HG03469 (cell line): ENCODE measurements around the gene SLC44A1.

Experiments
- ATAC-seq: cut with Tn5 transposase; IDR thresholded peaks from one replicate; pipeline ENCODE4 v1.9.1; 2021; ENCODE audit warnings: mild to moderate bottlenecking, moderate library complexity, moderate number of reproducible peaks; ENCODE audit not compliant: unreplicated experiment

SLC44A1 gene

DNA sequence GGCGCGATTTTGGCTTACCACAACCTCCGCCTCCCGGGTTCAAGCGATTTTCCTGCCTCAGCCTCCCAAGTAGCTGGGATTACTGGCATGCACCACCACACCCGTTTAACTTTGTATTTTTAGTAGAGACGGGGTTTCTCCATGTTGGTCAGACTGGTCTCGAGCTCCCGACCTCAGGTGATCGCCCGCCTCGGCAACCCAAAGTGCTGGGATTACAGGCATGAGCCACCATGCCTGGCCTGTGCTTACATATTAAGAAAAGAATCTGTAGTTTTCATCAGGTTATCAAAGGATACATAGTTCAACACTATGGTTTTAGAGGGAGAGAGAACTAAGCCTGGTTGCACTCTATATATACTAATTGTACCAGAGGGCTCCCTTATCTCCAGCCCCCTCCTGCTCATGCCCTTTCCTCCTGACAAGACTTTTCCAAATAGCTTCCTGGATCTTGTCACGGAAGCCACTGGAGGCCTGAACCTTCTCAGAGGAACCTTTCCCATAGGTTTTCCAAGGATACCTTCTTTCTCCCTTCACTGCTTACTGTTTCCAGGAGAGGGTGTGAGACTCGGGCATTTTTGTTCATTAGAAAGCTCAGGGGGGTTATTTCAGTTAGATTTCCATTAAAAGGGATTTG lies 53.1 kb downstream of the SLC44A1 start:
- ATAC-seq, result no peak

DNA sequence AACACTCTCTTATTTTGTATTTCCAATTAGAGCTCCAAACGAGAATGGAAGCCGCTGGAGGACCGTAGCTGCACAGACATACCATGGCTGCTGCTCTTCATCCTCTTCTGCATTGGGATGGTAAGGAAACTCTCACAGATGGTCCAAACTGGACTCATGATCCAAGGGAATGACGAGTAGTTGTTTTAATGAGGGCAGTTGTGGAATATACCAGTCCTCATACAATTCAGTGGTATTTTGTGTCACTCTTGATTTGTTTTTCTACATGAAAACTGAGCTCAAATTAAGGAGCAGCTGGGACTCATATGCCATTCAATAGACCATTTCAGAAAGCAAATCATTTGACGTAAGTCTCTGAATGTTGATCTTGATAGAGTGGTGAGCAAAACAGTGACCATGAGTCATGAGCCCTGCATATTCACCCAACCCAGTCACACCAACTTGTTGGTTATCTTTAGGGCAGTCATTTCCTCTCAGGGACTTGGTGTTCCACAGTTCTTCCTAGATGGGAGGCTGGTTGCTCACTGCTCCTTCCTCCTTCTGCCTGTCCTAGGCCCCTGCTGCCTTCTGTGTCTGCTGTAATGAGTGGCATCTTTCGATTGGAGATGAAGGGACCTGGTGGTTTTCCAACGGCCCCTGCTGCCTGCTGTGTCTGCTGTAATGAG lies 54.9 kb downstream of the SLC44A1 start:
- ATAC-seq, result no peak

- no peak for ATAC-seq
Observed at GRCh38 chr9:105302728-105303127, 58.3 kb downstream of the SLC44A1 start.

DNA sequence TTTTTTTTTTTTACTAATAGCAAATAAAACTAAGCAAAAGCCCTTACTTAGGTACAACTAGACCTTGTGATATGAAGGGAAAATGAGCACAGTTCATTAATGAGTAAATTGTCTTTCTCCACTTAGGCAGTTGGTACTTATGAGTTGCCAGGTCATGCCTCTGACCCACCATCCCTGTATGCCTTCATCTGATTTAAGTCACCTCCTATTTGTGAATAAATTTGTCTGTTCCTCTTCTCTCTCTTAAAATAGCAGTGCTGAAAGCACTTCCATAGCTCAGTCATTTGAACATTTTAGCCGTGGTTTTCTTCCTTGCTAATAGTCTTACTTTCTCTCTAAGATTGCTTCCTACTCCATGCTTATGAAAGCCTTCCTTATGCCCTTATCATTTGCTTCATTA lies 61.4 kb downstream of the SLC44A1 start:
- ATAC-seq, result no peak

- ATAC-seq, result no peak
Observed at GRCh38 chr9:105306351-105307140, 62.1 kb downstream of the SLC44A1 start.

DNA sequence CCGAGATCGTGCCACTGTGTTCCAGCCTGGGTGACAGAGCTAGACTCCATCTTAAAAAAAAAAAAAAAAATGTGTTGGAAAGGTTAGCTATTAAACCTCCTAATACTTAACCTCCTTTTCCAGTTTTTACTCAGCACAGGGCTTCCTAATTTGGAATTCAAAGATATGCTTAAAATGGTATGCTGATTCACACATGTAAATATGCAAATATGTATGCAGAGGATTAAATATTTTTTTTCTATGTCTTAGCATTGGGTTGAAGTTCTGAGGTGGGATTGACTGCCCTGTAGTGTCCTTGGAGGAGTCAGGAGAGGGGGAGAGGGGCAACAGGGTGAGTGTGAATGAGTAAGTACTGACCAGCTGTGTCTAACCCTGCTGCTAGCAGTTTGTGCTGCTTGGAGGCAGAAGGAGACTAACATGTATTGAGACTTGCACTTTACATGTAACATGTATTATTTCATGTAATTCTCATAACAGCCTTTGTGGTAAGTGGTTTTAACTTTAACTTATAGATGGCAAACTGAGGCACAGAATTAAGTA lies 63.2 kb downstream of the SLC44A1 start:
- ATAC-seq, result no peak

DNA sequence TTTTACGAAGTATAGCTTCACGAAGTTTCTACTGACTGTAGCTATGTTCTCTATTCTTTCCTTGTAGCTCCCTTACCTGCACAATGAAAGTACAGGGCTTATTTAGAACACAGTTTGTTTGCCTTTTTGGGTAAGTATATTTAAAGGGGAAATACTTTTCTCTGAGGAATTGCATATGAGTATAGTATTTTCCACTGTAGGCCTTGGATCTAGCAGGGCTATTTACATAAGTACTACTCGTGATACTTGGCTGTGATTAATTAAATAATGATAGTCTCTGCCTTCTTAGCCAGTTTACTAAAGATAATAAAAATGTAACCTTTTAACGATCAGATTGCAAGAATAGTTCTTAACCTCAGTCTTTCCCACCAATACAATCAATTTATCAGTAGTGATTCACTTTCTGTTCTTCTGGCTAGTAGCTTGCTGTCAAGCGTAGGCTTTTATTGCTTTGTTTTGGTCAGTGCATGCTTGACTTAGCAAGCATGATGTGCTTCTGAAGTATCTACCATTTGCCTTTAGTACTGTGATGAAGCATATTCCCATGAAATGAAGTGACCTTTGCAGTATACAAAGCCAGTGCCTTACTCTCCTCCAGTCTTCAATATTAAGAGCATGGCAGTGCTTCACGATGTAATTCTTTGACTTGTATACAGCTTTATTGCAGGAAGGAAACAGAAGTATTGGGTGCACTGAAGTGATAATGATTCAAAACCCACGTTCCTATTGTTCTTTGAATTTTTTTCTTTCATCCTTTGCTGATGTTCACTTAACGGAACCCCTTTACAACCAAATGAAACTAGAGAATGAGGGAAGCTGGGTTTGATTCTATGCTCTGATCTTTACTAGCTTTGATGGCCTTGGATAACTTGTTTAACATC lies 64.2 kb downstream of the SLC44A1 start:
- no peak for ATAC-seq

DNA sequence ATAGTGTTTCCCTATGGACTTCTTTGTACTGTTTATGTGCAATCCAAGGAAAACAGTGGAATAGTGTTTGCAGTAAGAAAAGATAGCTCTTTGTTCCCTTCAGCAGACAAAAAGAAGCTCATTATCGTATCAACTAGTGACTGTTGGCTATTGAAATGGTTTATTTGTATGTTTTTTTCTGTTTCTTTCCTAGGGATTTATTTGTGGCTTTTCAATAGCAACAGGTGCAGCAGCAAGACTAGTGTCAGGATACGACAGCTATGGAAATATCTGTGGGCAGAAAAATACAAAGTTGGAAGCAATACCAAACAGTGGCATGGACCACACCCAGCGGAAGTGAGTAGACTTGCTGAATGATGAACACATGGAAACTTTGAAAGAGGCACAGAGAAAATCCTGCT lies 65.1 kb downstream of the SLC44A1 start:
- ATAC-seq, result no peak

DNA sequence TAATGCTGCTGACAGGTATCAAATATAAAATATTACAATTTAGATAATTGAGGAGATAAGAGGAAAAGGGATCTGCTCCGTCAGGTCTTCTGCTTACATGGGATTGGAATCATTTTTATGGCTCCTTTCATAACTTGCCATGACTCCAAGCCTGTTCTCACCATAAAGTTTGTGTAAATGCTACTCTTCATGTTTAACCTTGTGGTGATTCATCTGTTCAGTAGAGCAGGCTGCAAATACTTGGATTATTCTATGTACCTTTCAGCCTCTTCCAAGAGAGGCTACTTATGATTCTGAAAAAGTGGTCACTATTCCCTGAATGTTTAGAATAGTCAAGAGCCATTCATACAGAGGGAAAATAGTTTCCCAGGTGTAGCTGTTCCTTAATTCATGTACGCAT lies 66.9 kb downstream of the SLC44A1 start:
- no peak for ATAC-seq

DNA sequence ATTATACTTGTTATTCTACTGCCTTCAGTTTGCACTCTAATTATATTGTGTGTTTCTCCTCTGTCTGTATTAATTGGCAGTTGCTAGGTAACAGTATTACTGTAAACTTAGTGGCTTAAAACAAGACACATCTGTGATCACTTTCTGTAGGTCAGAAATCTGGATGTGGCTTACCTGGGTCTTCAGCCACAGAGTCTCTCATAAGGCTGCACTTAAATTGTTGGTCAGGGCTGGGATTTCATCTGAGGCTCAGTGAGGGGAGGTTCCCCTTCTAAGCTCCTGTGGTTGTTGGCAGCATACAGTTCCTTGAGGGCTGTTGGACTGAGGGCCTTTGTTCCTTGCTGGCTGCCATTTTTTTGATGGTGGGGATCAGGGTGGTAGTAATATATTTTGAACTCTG lies 68.8 kb downstream of the SLC44A1 start:
- ATAC-seq, result no peak

GRCh38 chr9:105316703-105317102 lies 72.3 kb downstream of the SLC44A1 start:
- no peak for ATAC-seq

DNA sequence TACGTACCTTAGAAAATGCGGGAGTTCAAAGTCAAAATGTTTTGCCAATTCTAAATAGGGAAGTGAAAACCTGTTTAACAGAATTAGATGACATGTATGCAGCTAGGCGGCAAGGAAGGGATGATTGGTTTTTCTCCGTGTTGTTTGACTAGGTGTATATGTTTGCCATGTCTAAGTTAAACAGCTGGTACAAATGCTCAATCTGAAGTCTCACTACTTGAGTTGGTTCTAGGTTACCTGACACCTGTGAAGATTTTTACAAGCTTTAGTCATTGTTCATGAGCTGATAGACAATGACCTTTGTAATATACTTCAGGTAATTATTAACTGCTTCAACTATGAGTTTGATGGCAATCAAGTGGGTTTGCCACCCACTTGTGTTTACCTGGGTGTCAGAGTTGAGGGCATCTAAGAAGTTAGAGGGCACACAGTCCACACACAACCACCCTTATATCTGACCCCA lies 74.3 kb downstream of the SLC44A1 start:
- no peak for ATAC-seq

DNA sequence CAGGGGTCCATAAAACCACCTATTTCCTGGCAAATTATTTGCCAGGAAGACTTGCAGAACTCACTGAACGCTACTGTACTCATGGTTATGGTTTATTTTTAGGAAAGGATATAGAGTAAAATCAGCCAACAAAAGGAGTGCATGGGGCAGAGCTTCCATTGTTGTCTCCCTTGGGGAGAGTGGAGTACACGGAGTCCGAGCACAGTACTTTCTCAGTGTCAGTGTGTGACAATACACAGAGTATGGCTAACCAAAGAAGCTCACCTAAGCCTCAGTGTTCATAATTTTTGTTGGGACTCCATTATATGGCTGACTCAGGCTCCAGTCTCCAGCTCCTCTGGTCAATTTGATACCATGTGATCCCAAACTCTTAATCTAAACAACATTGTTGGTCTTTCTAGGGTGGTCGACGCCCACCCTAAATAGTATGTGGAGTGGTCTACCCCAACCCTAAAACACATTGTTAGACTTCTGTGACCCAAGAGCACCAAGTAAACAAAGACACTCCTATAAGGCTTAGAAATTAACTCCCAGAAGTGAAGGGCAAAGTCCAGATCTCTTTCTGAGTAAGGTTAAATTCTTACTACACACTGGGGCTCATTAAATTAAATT lies 74.9 kb downstream of the SLC44A1 start:
- no peak for ATAC-seq

- ATAC-seq, result no peak
Observed at GRCh38 chr9:105320568-105320967, 76.1 kb downstream of the SLC44A1 start.

DNA sequence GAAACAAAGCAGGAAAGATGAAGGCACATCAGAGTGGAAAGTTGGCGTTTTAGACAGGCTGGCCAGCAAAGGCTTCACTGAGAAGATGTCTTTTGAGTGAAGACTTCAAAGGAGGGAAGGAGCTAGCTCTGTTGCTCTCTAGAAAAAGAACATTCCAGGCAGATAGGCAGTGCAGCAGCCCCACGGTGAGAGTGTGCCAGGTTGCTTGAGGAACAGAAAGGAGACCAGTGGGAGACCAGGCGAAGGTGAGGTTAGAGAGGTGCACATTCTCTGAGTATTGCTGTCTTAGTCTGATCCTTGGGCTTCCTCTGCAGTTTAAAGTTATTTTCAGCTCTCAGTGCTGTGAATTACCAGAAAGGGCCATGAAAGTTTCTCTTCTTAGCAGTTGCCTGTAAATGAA lies 83.8 kb downstream of the SLC44A1 start:
- no peak for ATAC-seq

GRCh38 chr9:105328872-105329718 lies 84.6 kb downstream of the SLC44A1 start:
- ATAC-seq, result no peak

DNA sequence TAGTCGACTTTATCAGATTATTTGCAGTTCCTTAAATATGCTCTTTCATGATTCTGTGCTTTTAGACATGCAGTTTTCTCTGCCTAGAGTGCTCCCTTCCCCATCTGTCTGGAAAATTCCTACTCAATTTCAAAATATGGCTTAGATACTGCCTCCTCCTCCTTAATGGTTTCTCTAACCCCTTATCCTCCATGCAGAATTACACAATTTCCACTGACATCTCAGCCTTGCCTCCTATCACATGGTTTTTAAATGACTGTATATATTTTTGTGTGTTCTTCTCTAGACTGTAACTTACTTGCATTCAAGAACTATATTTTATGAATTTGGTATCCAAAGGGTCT lies 85.2 kb downstream of the SLC44A1 start:
- ATAC-seq, result no peak

- ATAC-seq, result no peak
Observed at GRCh38 chr9:105330201-105330600, 85.8 kb downstream of the SLC44A1 start.

DNA sequence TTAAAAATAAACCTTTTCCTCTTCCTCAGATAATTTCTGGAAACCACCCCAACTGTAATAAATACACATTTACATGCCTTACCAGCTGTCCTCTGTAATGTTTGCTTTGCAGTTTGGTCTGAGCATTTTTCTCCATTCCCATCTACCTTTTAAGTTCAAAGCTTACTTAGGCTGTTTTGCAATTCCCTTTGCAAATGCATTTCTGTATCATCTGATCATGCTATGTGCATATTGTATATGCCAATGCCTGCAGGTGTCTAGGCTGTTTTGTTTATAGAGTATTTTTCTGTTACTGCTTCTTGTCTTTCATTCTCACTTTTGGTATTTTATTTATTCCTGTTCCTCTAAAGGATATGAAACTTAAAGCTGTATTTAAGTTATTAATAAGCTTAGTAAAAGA lies 86.3 kb downstream of the SLC44A1 start:
- no peak for ATAC-seq
